ENCODE data around the gene TBC1D14. TPM values are rescaled to one million over a fixed set of nuclear protein-coding genes. Genes with fewer than 3 reads are reported as not detected.

The TBC1D14 gene
- total and polyA plus RNA-seq, 9 of the 15 experiments (the other 6 are each of a cell fraction or from before 2014, with no cell fraction given) = 2.1 to 59.6 (median 44.8) TPM

- in situ Hi-C loops (cut with MboI) = no loop called here
- CTCF ChIA-PET (ENCODE audit: low intra/inter-chr PET ratio) = no interaction called here
- H3K79me2 ChIP-seq (ENCODE audit: control insufficient read depth, insufficient read depth, low read length) = 0 out of 3 replicates have a peak, but pooled peaks cover 3% of the 10 kb centered on the region
- POLR2A ChIA-PET = interaction anchor here (0.8 to 0.9 kb wide), 2 partner anchors 28 to 252 kb away, joined by 3 read pairs; a partner anchor contains a TSS
- peak overlapping the region; percentile 7 to 50; a peak in 2 of 4 replicates for H3K9ac ChIP-seq (ENCODE audit: insufficient read depth in 1 of 2, low read depth in 2 of 2, low read length in 2 of 2)
- H3K9me3 ChIP-seq (replicated peaks; ENCODE audit: control insufficient read depth, insufficient read depth, low read depth, low read length) = no peaks in the 10 kb centered on the region
- no peak for ATAC-seq
- WGBS (ENCODE audit: insufficient coverage, low coverage, missing lambda C conversion rate) = 96% methylated on average over 11 of the region's 12 CpGs
- intact Hi-C loops (cut with micrococcal nuclease) = no loop called here
- no peak overlapping the region for H3K27ac ChIP-seq (ENCODE audit: extremely low read depth, low read depth, low read length)
- H3K4me1 ChIP-seq (replicated peaks in 1 of 2; ENCODE audit: control insufficient read depth in 2 of 2, insufficient read depth in 2 of 2, low read length in 2 of 2) = peaks cover 9 to 23% of the 10 kb centered on the region in 2 experiments; a peak in 4 of 5 replicates
- DNase-seq (ENCODE audit: extremely low read depth in 1 of 4, low spot score in 3 of 4) = no peak
- no peak overlapping the region for H3K4me2 ChIP-seq (ENCODE audit: insufficient read depth, low read length)
- FAIRE-seq = no peak
- H3K4me3 ChIP-seq = no peak overlapping the region
- no TSS peak for BruUV-seq (replicated peaks)
- H4K20me1 ChIP-seq (replicated peaks; ENCODE audit: control insufficient read depth, insufficient read depth, low read length) = 0 out of 2 replicates have a peak, but pooled peaks cover 3% of the 10 kb centered on the region
- H3K36me3 ChIP-seq (ENCODE audit: control insufficient read depth, insufficient read depth, low read length) = peaks cover 93% of the 10 kb centered on the region
- H3K27me3 ChIP-seq (ENCODE audit: control insufficient read depth in 2 of 2, insufficient read depth in 2 of 2, low read length in 2 of 2) = no peaks in the 10 kb centered on the region
- no peak overlapping the region for H2AFZ ChIP-seq (ENCODE audit: low read depth, low read length)
- H3K9me1 ChIP-seq (ENCODE audit: control insufficient read depth, insufficient read depth, low read length) = peaks cover 11% of the 10 kb centered on the region
- TF ChIP-seq CEBPG (CRISPR knock-in tag; IDR thresholded peaks at IDR 0.05) (no peak), CEBPG (tag; conservative IDR thresholded peaks at IDR 0.05 in 1 of 2, IDR thresholded peaks at IDR 0.05 in 1 of 2) (no peak), TBL1XR1 (IDR thresholded peaks at IDR 0.05; ENCODE audit: low read length in 2 of 2) (no peak), RBBP5 (IDR thresholded peaks at IDR 0.05; ENCODE audit: borderline replicate concordance, insufficient read depth, low read length, poor library complexity, severe bottlenecking) (no peak), REST (IDR thresholded peaks at IDR 0.05; ENCODE audit: borderline replicate concordance) (no peak), REST (CRISPR knock-in tag; IDR thresholded peaks at IDR 0.05; ENCODE audit: low read depth) (no peak), HCFC1 (IDR thresholded peaks at IDR 0.05; ENCODE audit: low read depth, low read length) (no peak), KLF1 (tag; IDR thresholded peaks at IDR 0.05) (no peak), MEF2D (tag; conservative IDR thresholded peaks at IDR 0.05; ENCODE audit: low read depth) (no peak), ZBTB34 (CRISPR knock-in tag; IDR thresholded peaks at IDR 0.05) (no peak), SIN3B (IDR thresholded peaks at IDR 0.05; ENCODE audit: low read depth) (no peak), SRSF1 (IDR thresholded peaks at IDR 0.05; ENCODE audit: low read depth, low read length) (no peak), ZFP30 (CRISPR knock-in tag; IDR thresholded peaks at IDR 0.05; ENCODE audit: borderline replicate concordance) (no peak), ZC3H8 (IDR thresholded peaks at IDR 0.05) (no peak), PHB (CRISPR knock-in tag; IDR thresholded peaks at IDR 0.05) (no peak)
Measured at GRCh38 chr4:7014815-7015214, 105.2 kb downstream of the TBC1D14 start.

Data from K562 (cell line).